ENCODE results near the gene CHST15. TPM values are rescaled to one million over a fixed set of nuclear protein-coding genes. Genes with fewer than 3 reads are reported as not detected.
"Not testable (repeated sequence)": the region's sequence is repeated elsewhere in the genome, so short reads cannot be mapped to it uniquely, and the experiment has no call there.

CHST15 gene
- total RNA-seq, 1 donor from 2014 or later = 23.5 TPM

DNA sequence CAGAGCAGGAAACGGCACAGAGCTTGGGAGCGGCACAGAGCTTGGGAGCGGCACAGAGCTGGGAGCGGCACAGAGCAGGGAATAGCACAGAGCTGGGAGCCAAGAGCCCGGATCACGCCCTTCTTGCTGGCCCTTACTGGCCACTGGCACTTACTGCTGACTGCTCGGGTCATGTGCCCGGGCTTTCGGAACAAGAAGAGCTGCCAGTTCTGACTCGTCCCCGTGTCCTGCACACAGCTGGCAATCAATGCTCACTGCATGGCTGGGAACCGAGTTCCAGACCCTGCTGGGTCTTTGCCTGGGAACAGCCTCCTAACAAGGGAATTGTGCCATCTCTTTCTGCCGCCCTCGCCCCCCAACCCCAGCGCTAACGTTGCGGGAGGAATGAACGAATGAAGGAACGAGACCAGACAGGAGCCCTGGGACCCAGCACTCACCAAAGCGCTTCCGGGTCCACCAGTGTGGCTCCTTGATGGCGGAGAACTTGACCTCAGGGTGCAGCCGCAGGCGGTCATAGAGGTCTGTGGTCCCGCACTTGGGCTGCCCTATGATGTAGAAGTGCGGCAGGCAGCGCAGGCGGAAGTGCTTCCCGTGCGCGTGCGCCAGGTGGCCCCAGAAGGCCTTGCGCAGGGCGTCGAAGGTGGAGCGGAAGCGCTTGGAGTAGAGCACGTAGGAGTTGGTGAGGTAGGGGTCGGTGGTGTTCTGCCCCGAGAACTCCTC, 49.1 kb downstream of the CHST15 start:
- DNase-seq (ENCODE audit: low spot score) = no peak

GRCh38 chr10:124043310-124044142, 49.9 kb downstream of the CHST15 start:
- no peak for DNase-seq (ENCODE audit: low spot score)

DNA sequence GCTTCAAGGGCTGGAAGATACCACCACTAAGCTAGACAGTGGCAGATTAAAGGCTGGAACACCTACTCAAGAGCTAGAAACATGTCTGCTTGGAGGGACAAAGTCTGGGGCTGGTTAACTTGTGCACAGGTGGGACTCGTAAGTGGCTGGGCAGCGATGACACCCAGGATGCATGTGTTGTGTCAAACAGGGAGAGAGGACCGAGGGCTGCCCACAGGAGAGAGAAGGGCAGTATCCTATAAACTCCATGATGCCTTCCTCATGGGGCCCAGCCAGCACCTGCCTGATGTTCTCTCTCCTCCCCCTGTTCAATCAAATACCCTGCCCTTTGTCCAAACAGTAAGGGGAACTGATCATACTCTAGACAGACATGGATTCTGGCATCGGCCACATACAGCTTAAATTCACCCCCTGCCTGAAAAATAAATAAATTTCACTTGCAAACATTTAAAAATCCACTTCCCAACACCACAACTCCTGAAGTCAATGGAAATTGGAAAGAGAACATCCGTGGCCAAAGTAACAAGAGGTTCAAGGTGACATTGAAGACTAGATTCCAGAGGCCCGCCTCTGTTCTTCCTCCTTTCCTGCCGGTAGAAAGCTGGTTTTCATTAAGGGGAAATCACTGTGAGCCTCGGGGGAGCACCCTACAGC, 50.6 kb downstream of the CHST15 start:
- DNase-seq (ENCODE audit: low spot score) = no peak

- no peak for DNase-seq (ENCODE audit: low spot score)
Measured at GRCh38 chr10:124041675-124042445, 51.5 kb downstream of the CHST15 start.

GRCh38 chr10:124040451-124041188, 52.8 kb downstream of the CHST15 start:
- DNase-seq (ENCODE audit: low spot score) = no peak

GRCh38 chr10:124039483-124040013, 53.9 kb downstream of the CHST15 start:
- no peak for DNase-seq (ENCODE audit: low spot score)

GRCh38 chr10:124037784-124038183, 55.6 kb downstream of the CHST15 start:
- no peak for DNase-seq (ENCODE audit: low spot score)

DNA sequence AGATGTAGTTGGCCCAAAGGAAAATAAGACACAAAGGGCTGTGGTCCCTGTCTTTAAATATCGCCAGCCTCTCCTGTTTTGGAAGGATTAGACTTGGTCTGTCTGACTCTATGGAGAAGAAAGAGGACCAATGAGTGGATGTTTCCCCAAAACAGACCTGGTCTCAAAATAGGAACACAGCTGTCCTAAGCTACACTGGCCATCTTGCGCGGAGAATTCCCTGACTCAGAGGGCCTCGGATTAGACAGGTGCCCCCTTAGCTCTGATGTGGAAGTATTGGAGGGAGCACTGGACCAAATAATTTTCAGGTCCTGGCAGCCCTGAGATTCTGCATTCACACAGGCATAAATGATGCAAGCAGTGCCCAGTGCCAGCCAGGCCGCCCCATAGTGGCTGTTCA, 56.1 kb downstream of the CHST15 start:
- DNase-seq (ENCODE audit: low spot score) = no peak

- DNase-seq (ENCODE audit: low spot score) = no peak
Measured at GRCh38 chr10:124036746-124037145, 56.7 kb downstream of the CHST15 start.

DNA sequence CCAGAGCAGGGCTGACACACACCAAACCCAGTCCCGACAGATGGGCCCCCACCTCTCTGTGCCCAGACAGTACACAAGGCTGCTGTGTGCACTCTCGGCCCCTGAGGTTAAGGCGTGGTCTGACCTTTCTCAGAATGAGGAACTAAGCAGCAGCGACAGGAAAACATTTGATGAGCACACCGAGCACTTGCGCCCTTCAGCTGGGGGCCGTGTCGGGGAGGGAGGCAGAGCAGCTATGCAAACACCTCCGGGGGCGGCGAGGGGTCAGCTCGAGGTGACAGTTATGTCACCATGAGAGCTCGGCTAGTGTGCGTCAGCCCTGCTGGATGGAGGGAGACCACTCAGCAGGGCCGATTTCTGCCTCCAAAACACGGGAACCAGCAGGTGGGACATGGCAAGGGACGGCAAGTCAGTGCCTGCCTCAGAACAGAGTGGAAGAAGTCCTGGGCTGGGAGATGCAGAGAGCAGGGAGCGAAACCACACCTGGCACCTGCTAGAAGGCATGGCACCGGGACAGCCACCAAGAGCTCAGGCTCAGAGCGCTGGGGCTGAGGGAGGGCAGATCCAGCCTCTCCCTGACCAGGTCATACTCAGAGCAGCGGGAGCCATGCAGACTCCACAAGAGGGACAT, 57.4 kb downstream of the CHST15 start:
- peak; percentile 45 for DNase-seq (ENCODE audit: low spot score)

GRCh38 chr10:124035306-124035927, 58.0 kb downstream of the CHST15 start:
- no peak for DNase-seq (ENCODE audit: low spot score)

- not testable (repeated sequence) for DNase-seq (ENCODE audit: low spot score)
Measured at GRCh38 chr10:124034576-124035305, 58.7 kb downstream of the CHST15 start.

DNA sequence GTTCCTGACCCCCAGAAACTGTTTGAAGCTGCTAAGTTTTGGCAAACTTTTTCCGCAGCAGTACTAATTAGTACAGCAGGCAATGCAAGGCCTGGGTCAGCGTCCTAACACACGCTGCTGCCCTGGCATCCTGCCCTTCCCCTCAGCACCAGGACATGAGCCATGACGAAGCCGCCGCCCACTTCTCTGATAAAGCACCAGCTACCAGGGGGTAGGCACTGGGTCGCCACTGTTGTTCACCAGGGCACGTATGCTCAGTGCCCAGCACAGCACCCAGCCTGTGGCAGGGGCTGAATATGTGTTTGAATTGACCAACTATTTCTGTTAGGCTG, 59.5 kb downstream of the CHST15 start:
- DNase-seq (ENCODE audit: low spot score) = no peak

DNA sequence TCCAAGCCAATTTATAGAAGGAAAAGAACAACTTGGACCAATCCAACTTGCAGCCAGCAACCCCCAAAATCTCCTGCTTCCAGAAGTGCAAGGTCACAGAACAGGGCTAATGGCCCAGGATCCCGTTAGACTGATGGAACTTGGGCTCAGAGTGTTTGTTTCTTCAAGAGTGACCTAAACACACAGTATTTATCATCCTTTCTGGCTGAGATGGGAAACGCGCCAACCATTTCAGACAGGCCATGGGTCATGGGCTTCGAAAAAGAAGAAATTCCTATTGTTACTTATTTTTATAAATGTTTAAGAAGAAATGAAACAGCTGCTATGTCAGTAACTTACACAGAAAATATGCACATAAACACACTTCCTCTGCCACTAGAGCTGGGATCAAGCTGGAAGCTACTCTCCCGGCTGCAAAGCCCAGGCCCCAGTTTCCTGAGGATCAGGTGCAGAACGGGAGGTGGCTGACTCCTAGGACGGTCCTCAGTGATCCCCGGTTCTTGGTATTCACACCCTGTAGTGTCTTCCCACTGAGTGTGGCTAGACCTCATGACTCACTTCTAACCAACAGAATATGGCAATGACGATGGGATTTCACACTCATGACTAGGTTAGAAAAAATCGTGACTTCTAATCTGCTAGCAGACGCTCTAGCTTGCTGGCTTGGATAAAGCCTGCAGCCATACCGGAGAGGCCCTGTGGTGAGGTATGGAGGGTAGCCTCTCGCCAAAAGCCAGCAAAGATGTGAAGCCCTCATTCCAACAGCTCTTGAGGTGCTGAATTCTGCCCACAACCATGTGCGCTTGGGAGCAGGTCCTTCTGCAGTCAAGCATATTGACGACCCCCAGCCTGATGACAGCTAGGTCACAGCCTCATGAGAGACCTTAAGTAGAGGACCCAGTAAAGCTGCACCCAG, 60.2 kb downstream of the CHST15 start:
- DNase-seq (ENCODE audit: low spot score) = peak; percentile 33

DNA sequence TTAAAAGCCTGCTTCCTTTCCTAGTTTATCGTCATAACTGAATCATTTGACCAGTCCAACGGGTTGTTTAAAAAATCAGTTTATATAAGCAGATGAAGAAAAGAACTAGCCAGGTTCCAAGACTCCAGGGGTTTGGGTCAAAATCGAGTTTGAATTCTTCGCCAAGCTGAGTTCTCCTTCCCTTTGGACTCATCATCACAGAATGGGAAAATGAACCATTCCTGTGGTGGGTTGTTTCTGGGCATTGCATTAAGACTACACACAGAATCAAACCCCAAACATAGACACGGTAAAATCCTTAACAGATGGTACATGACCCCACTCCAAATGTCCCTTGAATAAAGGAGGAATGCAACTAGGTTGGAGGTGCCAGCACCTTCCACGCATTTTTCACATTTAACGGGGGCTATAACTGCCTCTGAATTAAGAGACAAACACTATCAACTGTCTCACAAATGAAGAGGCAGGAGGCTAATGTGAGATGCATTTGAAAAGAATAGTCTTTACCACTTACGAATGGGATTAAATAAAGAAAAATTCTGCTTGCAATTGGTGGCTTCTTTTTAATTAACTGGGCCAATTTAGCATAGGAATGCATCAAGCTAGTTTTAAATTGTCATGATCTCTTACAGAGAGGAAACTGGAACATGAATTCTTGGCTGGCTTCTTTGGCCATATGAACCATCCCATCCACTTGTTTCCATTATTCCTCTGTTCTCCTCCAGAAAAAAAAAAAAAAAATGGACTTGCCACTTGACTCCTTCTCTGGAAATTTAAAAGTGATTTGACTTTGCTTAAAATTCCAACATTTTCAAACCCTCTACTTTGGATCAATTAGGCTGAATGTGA, 61.1 kb downstream of the CHST15 start:
- no peak for DNase-seq (ENCODE audit: low spot score)

DNA sequence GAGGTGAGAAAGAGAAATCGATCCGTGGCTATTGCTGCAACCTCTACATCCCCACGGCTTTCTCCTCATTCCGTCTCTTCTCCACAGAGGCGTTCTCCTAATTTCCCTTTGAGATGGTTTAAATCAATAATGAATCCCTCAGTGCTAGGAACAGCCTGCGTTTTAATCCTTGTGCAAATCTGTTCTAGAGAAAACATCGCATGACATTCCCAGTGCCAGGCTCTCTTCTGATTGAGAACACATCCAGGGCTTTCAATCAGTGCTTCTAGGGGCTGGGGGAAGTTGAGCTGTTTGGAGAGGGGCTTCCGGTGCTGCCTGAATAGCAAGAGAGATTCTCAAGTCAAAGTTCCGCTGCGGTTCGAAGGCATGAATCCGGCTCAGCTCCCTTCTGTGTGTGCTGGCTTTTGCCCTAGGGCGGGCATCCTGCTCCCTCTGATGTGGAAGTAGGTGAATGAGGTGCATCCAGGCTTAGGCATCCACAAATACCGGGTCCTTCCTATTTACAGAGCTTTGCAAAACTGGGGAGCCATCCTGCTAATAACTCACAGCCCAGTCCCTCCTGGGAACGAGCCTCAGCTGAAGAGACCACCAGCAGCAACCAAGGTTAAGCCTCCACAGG, 62.8 kb downstream of the CHST15 start:
- no peak for DNase-seq (ENCODE audit: low spot score)

GRCh38 chr10:124030061-124030460, 63.3 kb downstream of the CHST15 start:
- no peak for DNase-seq (ENCODE audit: low spot score)

All from mucosa of gallbladder (tissue), 1 donor.